HG02642 (cell line): Measurements from ENCODE around the gene IRF1.

ENCODE experiments used
- ATAC-seq: cut with Tn5 transposase; IDR thresholded peaks from one replicate; pipeline ENCODE4 v1.9.1; 2021; ENCODE audit warnings: mild to moderate bottlenecking; ENCODE audit not compliant: unreplicated experiment, poor library complexity

Gene IRF1

DNA sequence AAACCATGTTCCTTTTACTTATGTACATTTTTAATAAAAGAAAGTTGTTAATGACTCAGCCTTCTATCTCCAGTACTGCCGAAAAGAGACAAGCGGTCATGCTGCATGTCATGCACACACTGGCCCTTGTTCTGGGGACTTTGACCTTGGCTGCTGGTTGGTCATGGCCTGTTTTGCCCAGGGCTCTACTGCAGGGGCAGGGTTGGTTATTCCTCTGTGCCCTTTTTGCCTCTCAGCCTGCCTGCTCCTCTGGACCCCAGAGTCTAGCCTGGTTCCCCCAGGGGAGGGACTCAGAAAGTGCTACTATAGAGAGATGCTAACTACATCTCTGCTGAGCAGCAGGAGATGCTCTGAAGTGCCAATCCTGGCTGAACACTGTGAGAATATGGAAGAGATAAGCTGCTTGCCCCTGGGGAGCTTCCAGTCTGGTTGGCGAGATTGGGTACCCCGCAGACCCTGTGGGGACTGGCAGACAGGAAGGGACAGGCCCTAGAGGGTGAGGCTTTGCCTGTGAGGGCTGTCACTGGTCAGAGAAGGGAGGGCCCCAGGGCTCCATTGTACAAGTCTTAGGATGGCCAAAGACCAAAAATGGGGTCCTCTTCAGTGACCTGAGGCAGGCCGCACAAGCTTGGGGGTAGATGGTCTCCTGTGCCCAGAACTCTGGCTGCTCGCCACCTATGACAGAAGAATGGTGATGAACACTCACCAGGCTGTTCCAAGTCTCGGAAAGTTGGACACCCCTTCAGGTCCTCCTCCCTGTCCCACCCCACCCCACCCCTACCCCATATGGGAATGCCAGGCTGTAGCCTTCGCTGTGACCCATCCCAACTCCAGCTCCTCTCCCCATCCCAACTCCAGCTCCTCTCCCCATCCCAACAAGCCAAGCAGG, 14.3 kb downstream of the IRF1 start:
- no peak for ATAC-seq

DNA sequence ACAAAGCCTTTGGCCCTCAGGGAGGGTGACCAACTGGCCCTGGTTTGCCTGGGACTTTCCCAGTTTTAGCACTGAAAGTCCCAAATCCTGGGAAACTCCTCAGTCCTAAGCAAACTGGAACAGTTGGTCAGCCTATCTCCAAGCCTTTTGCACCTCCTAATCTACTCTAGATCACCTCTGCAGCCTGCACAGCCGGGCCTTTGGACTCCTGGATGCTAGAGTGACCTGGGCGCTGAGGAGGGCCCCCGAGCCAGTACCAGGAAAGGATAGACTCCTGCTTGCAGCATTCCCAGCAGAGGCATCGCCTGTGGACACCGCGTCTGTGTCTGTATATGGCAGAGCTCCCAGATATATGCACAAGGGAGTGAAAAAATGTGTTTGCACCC, 15.1 kb downstream of the IRF1 start:
- no peak for ATAC-seq

DNA sequence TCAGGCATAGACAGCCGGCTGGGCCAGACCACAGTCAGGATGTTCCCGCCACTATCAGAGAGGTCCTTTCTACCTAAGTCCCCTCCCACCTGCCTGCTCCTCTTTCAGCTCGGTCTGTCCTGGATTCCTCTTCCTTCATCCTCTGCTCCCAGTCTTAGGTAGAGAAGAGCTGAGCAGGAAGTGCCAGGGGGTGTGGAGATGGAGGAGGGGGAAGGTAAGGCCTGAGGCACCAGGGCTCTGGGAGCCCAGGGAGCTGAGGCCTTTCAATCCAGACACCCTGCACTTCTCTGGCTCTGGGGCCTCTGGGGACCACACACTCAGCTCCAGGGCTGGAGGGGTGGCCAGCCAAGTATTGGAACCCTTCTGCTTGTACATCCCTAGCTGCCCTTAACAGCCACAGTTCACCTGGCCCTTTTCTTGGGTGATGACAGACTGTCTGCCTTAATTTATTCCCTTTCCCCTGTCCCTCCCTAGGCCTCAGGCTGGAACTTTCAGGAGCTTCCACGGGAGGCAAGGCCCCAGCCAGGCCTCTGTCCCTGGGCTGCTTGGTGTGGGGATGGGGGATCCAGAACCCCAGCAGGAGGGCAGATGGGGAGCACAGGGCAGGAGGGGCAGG, 15.6 kb downstream of the IRF1 start:
- ATAC-seq, result no peak

DNA sequence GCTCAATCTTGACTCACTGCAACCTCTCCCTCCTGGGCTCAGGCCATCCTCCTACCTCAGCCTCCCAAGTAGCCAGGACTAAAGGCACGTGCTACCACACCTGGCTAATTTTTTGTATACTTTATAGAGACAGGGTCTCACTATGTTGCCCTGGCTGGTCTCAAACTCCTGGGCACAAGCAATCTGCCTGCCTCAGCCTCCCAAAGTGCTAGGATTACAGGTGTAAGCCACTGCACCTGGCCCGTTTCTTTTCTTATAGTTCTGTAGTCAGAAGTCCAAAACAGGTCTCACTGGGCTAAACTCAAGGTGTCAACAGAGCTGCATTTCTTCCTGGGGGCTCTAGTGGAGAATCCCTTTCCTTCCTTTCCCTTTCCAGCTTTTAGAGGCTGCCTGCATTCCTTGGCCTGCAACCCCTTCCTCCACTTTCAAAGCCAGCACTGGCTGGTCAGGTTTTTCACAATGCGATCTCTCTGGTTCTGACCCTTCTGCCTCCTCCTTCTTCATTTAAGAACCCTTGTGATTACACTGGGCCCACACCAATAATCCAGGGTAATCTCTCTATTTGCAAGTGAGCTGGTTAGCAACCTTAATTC, 16.3 kb downstream of the IRF1 start:
- ATAC-seq, result no peak

DNA sequence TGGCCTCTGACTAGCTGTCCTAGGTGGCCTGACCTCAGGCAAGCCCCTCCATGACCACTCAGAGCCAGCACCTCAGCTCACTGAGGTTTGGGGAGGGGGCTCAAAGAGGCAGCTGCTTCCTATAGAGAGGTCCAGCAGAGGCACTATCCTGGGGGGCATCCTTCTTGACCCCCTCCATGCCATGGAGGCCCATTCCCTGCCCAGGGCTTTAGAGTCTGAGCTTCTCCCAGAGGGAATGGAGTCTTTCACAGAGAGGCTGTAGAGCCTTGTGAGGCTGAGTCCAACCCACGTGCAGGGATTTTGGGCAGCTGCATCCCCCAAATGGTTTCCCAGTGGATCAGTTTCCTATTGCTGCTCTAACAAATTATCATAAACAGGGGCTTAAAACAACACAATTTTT, 16.9 kb downstream of the IRF1 start:
- ATAC-seq, result no peak

DNA sequence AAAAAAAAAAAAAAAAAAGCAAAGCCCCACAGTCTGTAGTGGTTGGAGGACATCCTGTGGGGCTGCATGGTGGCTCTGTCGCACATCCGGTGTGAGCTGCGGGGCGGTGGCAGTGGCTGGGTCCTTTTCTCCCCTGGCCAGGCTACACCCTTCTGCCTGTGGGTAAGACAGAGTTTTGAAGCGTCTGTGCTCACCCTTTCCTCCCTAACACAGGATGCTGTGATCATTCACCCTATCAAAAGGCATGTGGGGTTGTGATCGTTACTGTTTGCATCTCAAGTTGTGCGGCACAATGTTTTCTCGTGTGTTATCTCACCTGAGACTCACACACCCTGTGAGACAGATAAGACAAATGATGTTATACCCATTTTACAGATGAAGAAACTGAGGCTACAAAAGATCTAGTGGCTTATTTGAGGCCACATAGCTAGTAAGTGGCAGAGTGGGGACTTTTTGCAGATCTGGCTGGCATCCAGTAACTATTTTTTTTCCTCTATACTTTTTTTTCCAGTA, 17.5 kb downstream of the IRF1 start:
- ATAC-seq, result peak; percentile 85

DNA sequence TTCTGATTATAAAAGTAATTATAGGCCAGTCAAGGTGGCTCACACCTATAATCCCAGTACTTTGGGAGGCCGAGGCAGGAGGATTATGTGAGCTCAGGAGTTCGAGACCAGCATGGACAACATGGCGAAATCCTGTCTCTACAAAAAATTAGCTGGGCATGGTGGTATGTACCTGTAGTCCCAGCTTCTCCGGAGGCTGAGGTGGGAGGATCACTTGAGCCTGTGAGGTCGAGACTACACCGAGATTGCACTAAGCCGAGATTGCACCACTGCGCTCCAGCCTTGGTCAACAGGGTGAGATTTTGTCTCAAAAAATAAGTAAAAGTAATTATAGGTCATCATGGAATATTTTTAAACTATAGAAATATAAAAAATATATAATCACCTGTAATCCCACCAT, 18.1 kb downstream of the IRF1 start:
- ATAC-seq, result no peak

DNA sequence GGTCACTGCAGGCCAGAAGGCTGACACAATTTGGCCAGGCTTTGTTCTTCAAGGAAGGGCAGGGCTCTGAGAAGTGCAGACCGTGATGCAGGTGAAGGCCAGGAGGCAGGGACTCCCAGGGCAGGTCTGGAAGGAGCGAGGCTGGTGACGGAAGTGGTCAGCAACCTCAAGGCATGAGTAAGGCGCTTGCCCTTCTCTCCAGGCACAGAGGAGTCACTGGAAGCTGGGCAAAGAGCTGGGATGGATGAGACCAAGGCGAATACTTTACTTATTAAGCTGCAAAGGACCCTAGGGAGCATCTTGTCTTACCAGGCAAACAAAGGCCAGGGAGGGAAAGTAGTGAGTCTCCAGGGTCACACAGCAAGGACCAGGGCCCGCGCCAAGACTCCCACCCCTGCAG, 18.6 kb downstream of the IRF1 start:
- no peak for ATAC-seq

DNA sequence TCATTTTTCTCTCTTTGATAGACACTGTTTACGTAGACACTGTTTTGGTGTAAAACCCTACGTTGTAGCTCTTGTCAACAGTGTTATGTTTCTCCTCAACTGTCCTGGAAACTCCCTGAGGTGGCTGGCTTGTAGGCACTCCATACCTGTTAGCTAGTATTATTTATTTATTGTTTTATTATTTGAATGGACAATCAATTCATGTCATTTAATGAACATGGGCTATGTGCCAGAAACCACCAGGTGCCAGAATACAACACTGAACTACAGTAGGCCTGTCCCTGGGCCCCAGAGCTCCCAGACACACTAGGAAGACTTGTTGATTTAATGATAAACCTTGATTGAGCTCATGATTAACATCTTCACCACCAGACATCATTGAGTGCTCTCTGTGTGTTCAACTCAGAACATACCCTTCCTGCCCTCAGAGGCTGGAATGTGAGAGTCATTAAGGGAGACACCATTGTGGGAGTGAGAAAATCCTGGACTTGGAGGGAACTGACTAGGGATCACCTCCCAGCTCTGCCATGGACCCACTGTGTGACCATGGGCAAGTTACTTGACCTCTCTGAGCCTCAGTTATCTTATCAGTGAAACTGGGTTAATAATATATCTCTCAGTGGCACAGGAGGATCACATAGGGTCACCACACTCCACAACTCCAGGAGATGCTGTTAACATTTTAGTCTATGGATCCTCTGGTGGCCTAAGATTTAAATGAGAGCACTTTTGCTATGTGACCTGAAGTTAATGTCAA, 19.2 kb downstream of the IRF1 start:
- ATAC-seq, result no peak

DNA sequence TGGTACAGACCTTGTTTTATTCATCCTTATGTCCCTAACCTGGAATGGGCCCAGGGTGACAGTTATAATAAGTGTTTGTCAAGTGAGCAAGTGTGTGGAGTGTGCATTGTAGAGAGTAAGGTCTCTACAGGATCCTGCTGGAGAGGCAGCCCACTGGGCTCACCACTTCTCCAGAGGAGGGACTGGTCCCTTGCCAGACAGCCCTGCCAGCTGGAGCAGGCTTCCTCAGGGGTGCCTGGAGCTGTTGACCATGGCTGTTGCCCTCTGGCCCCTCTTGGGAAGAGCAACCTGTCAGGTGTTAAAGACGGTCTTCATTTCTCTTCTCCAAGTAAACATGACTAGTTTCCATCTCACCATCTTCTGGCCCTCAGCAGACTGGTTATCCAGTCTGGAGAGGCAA, 20.0 kb downstream of the IRF1 start:
- ATAC-seq, result no peak

DNA sequence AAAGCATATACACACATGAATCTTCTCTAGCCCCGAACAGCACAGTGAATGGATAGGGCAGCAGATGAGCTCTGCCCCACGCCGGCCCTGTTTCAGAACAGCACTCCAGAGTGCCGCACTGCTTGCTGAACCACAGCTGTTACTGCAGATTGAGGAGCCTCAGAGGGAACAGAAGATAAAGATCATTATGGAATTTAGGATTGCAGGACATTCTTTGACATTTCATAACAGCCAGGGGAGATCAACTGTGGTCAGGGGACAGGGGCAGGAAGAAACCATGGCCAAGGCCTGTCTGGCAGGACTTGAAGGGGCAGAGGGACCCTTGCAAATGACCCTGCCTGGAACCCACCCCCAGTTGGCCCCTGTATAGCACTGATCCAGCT, 20.6 kb downstream of the IRF1 start:
- ATAC-seq, result no peak

DNA sequence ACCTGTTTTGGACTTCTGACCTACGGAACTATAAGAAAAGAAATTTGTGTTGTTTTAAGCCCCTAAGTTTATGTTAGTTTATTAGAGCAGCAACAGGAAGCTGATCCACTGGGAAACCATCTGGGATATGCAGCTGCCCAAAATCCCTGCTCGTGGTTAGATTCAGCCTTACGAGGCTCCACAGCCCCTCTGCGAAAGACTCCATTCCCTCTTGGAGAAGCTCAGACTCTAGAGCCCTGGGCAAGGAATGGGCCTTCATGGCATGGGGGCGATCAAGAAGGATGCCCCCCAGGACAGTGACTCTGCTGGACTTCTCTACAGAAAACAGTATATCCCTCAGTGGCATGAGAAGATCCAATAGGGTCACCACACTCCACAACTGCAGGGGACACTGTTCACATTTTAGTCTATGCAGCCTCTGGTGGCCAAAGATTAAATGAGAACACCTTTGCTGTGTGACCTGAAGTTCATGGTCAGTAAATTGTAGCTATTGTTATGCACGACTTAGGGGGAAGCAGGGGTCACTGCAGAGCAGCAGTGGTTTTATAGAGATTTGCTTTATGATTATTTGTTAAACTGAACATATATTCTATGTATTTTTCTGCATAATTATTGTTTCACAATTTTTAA, 21.1 kb downstream of the IRF1 start:
- no peak for ATAC-seq

DNA sequence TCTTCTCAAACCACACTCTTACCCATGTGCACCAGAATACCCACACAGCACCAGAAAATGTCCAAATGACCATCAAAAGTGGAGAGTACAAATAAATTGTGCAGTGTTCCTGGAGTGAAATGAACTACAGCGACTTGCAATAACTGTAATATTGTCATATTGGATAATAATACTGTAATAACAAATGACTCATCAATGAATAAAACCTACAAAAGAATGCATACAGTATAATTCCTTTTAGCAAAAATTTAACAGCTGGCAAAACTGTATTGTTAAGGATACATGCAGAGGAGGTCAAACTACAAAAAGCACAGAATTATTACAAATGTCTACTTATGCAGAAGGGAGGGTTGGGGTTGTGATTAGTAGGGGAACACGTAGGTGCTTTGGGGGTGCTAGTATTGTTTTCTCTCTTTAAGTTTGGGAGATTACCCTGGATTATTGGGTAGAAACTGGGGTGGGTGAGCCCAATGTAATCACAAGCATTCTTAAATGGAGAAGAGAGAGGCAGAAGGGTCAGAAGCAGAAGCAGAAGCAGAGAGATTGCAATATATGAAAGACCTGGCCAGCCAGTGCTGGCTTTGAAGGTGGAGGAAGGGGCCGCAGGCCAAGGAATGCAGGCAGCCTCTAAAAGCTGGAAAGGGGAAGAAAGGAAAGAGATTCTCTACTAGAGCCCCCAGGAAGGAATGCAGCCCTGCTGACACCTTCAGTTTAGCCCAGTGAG, 21.8 kb downstream of the IRF1 start:
- no peak for ATAC-seq

DNA sequence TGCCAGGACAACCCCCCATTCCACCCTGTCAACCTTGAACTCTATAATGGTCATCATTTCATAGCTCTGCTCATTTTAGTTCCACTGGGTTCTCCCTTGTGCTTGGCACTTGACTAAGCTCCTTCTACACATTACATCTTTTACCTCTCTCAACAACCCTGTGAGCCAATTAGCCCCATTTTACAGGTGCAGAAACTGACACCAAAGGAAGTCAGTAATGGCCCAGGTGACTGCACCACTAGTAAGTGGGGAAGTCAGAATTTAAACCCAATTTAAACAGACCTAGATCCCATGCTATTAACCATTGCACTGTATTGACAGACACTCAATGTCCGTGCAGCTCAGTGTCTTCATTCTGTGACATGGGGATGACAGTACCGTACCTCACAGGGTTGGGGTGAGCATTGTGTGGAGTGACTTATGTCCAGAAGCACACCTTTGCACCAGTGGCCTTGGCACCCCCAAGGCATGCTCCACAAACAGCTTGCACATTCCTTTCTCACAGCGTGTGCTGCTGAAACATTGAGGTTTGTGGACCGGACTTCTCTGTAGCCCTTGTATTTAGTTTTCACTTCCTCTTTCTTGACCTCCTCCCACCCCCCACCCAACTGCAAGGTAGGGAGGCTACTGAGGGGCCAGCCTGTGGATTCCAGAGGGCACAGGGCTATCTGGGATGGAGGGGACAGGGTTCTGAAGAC, 23.1 kb downstream of the IRF1 start:
- peak; percentile 37 for ATAC-seq

DNA sequence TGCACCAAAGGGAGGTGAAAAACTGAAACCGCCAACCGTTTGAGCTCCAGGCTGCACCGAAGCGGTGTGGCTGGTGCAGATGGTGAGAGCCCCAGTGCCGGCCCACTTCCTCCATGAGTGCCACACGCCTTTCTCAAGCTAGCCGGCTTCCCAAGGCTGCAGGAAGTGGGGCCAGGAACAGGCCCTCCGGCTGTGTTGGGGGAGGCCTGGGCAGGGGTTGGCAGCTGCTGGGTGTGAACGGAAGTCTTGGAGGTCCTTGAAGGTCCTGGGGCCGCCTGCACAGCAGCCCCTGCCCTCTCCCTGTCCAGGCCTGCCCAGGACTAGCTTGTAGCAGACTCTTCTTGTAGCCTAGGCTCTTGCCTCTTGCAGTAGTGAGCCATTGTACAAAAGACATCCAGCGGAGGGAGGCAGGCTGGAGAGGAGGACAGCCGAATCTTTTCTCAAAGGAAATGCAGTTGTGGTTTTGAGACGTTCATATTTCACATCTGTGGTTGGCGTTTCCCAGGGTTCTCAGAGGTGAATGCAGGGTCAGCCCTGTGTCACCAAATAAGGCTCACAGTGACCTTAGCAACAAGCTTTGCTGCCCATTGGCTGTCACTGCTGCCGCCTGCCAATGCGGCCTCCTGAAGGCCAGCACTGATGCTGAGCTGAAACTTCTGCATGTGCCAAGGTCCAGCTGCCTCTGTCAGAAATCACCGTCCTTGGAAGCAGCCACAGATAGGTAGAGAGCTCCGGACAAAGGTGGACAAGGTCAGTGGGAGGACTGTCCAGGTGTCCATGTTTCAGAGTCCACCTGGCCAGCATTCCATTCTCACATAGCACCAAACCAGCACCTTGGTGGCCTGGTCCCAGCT, 23.9 kb downstream of the IRF1 start:
- peak; percentile 66 for ATAC-seq

DNA sequence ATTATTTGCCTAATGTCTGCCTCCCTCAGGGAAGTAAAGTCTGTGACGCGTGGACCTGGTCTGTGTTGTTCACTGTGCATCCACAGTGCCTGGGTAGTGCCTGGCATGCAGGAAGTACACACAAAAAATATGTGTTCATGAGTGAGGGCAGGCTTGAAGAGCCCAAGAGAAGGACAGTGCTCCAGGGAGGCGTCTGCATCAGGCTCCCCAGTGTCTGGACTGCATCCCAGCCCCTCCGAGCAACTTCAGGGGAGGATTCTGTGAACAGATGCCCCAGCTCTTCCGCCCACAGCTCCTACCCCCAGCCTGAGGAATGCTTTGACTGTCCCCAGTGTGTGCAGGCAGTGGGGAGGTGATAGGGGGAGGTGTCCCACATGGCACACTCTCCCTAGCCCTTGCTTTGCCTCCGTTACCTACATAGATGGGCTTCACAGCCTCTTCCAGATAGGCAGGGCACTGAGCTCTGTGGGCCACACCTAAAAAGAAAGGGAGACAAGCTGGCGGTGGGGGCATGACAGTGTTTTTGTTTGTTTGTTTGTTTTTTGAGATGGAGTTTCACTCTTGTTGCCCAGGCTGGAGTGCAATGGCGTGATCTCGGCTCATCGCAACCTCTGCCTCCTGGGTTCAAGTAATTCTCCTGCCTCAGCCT, 25.4 kb downstream of the IRF1 start:
- no peak for ATAC-seq

DNA sequence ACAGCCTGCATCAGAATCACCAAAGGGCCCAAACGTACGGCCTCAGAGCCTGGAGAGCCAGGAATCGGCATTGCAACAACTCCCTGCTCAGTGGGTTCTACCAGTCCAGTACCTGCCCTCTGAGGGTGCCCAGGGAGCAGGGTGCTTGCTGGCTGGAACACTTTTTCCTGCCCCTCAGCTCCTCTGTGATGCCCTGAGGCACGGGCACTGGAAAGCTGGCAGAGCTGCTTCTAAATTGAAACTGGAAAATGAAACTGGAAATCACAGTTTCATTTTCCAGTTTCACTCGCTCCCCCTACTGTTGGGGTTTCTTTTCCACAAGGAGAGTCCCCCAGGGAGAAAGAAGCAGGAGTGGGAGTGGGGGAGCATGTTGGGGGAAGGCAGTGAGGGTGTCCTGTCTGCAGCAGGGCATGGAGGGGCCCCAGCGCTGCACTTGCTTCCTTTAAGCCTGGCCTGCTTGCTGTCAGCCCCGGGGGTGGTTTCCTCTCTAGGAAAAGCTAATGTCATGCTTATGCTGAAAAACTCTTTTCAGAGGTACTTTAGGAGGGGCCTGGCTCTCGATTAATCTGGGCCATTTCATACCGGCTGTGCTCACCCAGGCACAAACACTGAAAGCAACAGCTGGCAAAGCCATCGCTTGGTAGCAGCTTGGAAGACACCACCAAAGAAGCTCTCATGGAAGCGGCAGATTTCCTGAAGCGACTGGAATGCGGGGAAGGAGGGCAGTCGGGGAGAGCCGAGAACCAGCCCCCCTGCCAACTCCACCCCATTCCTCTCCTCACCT, 26.2 kb downstream of the IRF1 start:
- ATAC-seq, result no peak
